GM12878 (cell line): ENCODE data around the gene CROCC. TPM values are rescaled to one million over a fixed set of nuclear protein-coding genes. Genes with fewer than 3 reads are reported as not detected.

Experiments
- ATAC-seq: fragments of 200-7000 bp; cut with Tn5 transposase; 3 replicates; pipeline ENCODE4 v1.9.1; 2020; ENCODE audit warnings: mild to moderate bottlenecking, moderate library complexity
- BruUV-seq: library from RNA; stranded (reverse); fragments of 400-500 nt; replicated peaks from 2 replicates; lab custom pipeline; 2021; lab: Mats Ljungman, UMichigan
- CTCF ChIA-PET: fragments of 300-600 bp; sonication (Branson Sonifier 250); formaldehyde crosslinking; extraction: SDS; loops from one replicate; lab custom pipeline; 2021; ENCODE audit warnings: inconsistent platforms; lab: Yijun Ruan, JAX
- POLR2A ChIA-PET: fragments of 350-600 bp; formaldehyde crosslinking; extraction: SDS; loops from one replicate; lab custom pipeline; 2021; ENCODE audit warnings: inconsistent platforms; lab: Charles Lee
- RAD21 ChIA-PET: fragments of 300-600 bp; sonication (Branson Sonifier 250); formaldehyde crosslinking; loops from one replicate; lab custom pipeline; 2023; ENCODE audit warnings: antibody characterized with exemption; ENCODE audit not compliant: unreplicated experiment; lab: Charles Lee
- SMC1A ChIA-PET: fragments of 300-600 bp; sonication (Branson Sonifier 250); formaldehyde crosslinking; loops from one replicate; lab custom pipeline; 2023; ENCODE audit not compliant: unreplicated experiment, uncharacterized antibody; lab: Charles Lee
- DNase-seq: peaks from one replicate; pipeline ENCODE4 v3.0.0-alpha.2; 2011; ENCODE audit warnings: low read depth, low spot score
- FAIRE-seq: peaks from 3 replicates; lab custom pipeline; 2011; peaks lifted over from hg19 to GRCh38; lab: Jason Lieb, UNC
- H2AFZ ChIP-seq: 2 replicates; pipeline ENCODE4 v1.6.0; 2011; ENCODE audit warnings: low read depth, low read length, control low read depth; ENCODE audit not compliant: control insufficient read depth
- H3K27ac ChIP-seq: 2 replicates; pipeline ENCODE4 v1.5.1; 2011; ENCODE audit warnings: control low read depth; ENCODE audit not compliant: control insufficient read depth, insufficient read depth
- H3K27me3 ChIP-seq, 2 experiments: replicated peaks in 1 of 2; 2 replicates each; pipeline versions ENCODE4 v1.6.0 to v1.6.1; 2011; ENCODE audit warnings: low read length in 1 of 2; ENCODE audit not compliant: control insufficient read depth in 2 of 2, insufficient read depth in 2 of 2
- H3K36me3 ChIP-seq, 2 experiments: 2 replicates each; pipeline ENCODE4 v1.5.1; 2011; ENCODE audit warnings: low read length in 1 of 2; ENCODE audit not compliant: control insufficient read depth in 2 of 2, insufficient read depth in 2 of 2
- H3K4me1 ChIP-seq: 2 replicates; pipeline ENCODE4 v1.6.1; 2011; ENCODE audit warnings: mild to moderate bottlenecking, low read length, moderate library complexity, mixed read lengths; ENCODE audit not compliant: control insufficient read depth, insufficient read depth
- H3K4me2 ChIP-seq: 2 replicates; pipeline ENCODE4 v1.6.0; 2011; ENCODE audit warnings: control low read depth; ENCODE audit not compliant: control insufficient read depth, insufficient read depth
- H3K4me3 ChIP-seq: fragments of 200-600 bp; sonication (generic); 2 replicates; pipeline ENCODE4 v1.5.1; 2016
- H3K79me2 ChIP-seq: 2 replicates; pipeline ENCODE4 v1.6.0; 2011; ENCODE audit warnings: low read length; ENCODE audit not compliant: control insufficient read depth, insufficient read depth
- H3K9ac ChIP-seq: 2 replicates; pipeline ENCODE4 v1.8.0; 2011; ENCODE audit warnings: low read length, control low read depth, mixed read lengths; ENCODE audit not compliant: control insufficient read depth, insufficient read depth
- H3K9me3 ChIP-seq: replicated peaks from 3 replicates; pipeline ENCODE4 v1.5.1; 2011; ENCODE audit warnings: mild to moderate bottlenecking, low read length; ENCODE audit not compliant: control insufficient read depth, insufficient read depth
- H4K20me1 ChIP-seq: 2 replicates; pipeline ENCODE4 v1.6.0; 2011; ENCODE audit not compliant: control insufficient read depth, insufficient read depth
- BMI1 ChIP-seq: fragments of 450-650 bp; IDR thresholded peaks from 2 replicates; pipeline ENCODE4 v1.6.1; 2016; ENCODE audit warnings: mild to moderate bottlenecking, moderate library complexity, borderline replicate concordance
- CREM ChIP-seq: IDR thresholded peaks from 2 replicates; pipeline ENCODE4 v1.6.1; 2014; ENCODE audit warnings: antibody characterized with exemption, low read depth
- FOXM1 ChIP-seq: IDR thresholded peaks from 2 replicates; pipeline ENCODE4 v1.6.1; 2012; ENCODE audit warnings: low read depth, mild to moderate bottlenecking, inconsistent platforms, low read length, moderate library complexity
- HDAC2 ChIP-seq: fragments of 200-600 bp; sonication (generic); IDR thresholded peaks from 2 replicates; pipeline ENCODE4 v1.6.1; 2017
- MTA2 ChIP-seq: fragments of 450-650 bp; IDR thresholded peaks from 2 replicates; pipeline ENCODE4 v1.6.1; 2016; ENCODE audit warnings: low read depth, mild to moderate bottlenecking, moderate library complexity
- RFX5 ChIP-seq: IDR thresholded peaks from 2 replicates; pipeline ENCODE4 v1.6.1; 2011; ENCODE audit warnings: low read depth, low read length, improper control_type of control experiment
- SMARCA5 ChIP-seq: fragments of 450-650 bp; IDR thresholded peaks from 2 replicates; pipeline ENCODE4 v1.6.1; 2017; ENCODE audit warnings: mild to moderate bottlenecking
- SUZ12 ChIP-seq: fragments of 200-600 bp; sonication (generic); IDR thresholded peaks from one replicate; pipeline ENCODE4 v1.6.1; 2018; ENCODE audit warnings: antibody characterized with exemption, mild to moderate bottlenecking; ENCODE audit not compliant: unreplicated experiment
- ZNF384 ChIP-seq: IDR thresholded peaks from 2 replicates; pipeline ENCODE4 v1.6.1; 2012; ENCODE audit warnings: low read depth, mild to moderate bottlenecking, low read length, improper control_type of control experiment, borderline replicate concordance
- WGBS: methylation state at CpG from one replicate; pipeline ENCODE4 v1.1.6; 2016; ENCODE audit warnings: low lambda C conversion rate; ENCODE audit not compliant: insufficient replicate concordance, insufficient coverage; ENCODE audit errors: missing lambda C conversion rate; 5-methylcytosine and 5-hydroxymethylcytosine counted together
- in situ Hi-C: fragments of 300-500 bp; cut with MboI; formaldehyde crosslinking; loops from 9 replicates; pipeline ENCODE4 v1.14.3; 2018; ENCODE audit warnings: mixed read lengths
- intact Hi-C: fragments of 100-400 bp; cut with micrococcal nuclease; formaldehyde crosslinking; loops from one replicate; pipeline ENCODE4 v1.14.2; 2022; ENCODE audit not compliant: unreplicated experiment
- polyA plus RNA-seq, 11 experiments: library from polyadenylated mRNA; depleted of rRNA in 4 of 11; unstranded in 6 of 11; stranded (reverse) in 5 of 11; fragments of >200 nt; fragmentation: Nextera tagmentation in 4 of 11; fragmentation: Illumina TruSeq in 1 of 11; extraction: Ambion mirVana in 4 of 11; extraction: Trizol in 1 of 11; gene quantifications; 1 replicate in 1 of 11; 2 replicates in 10 of 11; pipeline versions ENCODE4 v1.2.1 to v1.2.3, GENCODE V29; 2011 to 2016; ENCODE audit warnings: inconsistent platforms in 2 of 11, missing spikeins in 2 of 11, low read depth in 1 of 11
- total RNA-seq, 4 experiments: library from RNA; depleted of rRNA in 3 of 4; stranded (reverse); fragments of >200 nt in 3 of 4; fragmentation: Illumina TruSeq in 1 of 4; extraction: Trizol in 1 of 4; gene quantifications; 2 replicates each; pipeline versions ENCODE4 v1.2.1 to v1.2.3, GENCODE V29; 2013 to 2021

CROCC gene
- total and polyA plus RNA-seq, 10 of the 15 experiments (the other 5 are each of a cell fraction or from before 2014, with no cell fraction given): 0.04 to 5.5 (median 2.3) TPM

GRCh38 chr1:16978139-16978538 lies 56.4 kb downstream of the CROCC start:
- DNase-seq: no peak
- no TSS peak for BruUV-seq
- H3K4me1 ChIP-seq: no peaks in the 10 kb centered on the region
- intact Hi-C loops: no loop called here
- no peak for FAIRE-seq
- WGBS: 16% methylated on average over 3 of the region's 4 CpGs
- H3K9me3 ChIP-seq: no peaks in the 10 kb centered on the region
- no peak overlapping the region for H2AFZ ChIP-seq
- RAD21 ChIA-PET: no interaction called here
- no peak for TF ChIP-seq HDAC2
- TF ChIP-seq SUZ12: no peak
- no peak for TF ChIP-seq CREM
- TF ChIP-seq RFX5: no peak
- no peak for TF ChIP-seq SMARCA5
- no peak for TF ChIP-seq BMI1
- TF ChIP-seq MTA2: no peak
- no peak for TF ChIP-seq ZNF384
- TF ChIP-seq FOXM1: no peak
- TF ChIP-seq, all 136 proteins: peak for 0
- Histone ChIP-seq H3K4me3 (no peak overlapping the region), H3K79me2 (no peaks in the 10 kb centered on the region), H3K36me3 (no peaks in the 10 kb centered on the region), H4K20me1 (no peaks in the 10 kb centered on the region), H3K9ac (no peak overlapping the region), H3K27ac (no peak overlapping the region), H3K27me3 (peaks cover 7 to 13% of the 10 kb centered on the region in 2 experiments; a peak in 3 of 4 replicates), H3K4me2 (no peak overlapping the region)
- in situ Hi-C loops: no loop called here
- ChIA-PET POLR2A (no interaction called here), SMC1A (no interaction called here), CTCF (interaction anchor here (1.0 kb wide), 1 partner anchor 18 kb away, joined by 6 read pairs; no protein-coding TSS in a partner anchor)
- no peak for ATAC-seq
